Measurements from ENCODE around the gene TSTD1. TPM values are rescaled to one million over a fixed set of nuclear protein-coding genes. Genes with fewer than 3 reads are reported as not detected.

The TSTD1 gene
- total RNA-seq, 1 donor from 2014 or later, result 13.4 TPM

- Histone ChIP-seq H3K27ac (replicated peaks) (no peak overlapping the region), H3K4me3 (no peak overlapping the region), H3K36me3 (no peaks in the 10 kb centered on the region), H3K4me1 (no peaks in the 10 kb centered on the region), H3K9me3 (replicated peaks) (no peaks in the 10 kb centered on the region), H3K27me3 (ENCODE audit: low read depth) (no peaks in the 10 kb centered on the region)
- intact Hi-C loops (cut with micrococcal nuclease), result no loop called here
- DNase-seq, result no peak
- no peak for TF ChIP-seq CTCF (IDR thresholded peaks at IDR 0.05; ENCODE audit: borderline replicate concordance)
Observed at GRCh38 chr1:161007369-161007768, 31.4 kb downstream of the TSTD1 start.

GRCh38 chr1:161006563-161006962, 32.2 kb downstream of the TSTD1 start:
- Histone ChIP-seq H3K27me3 (ENCODE audit: low read depth) (no peaks in the 10 kb centered on the region), H3K27ac (replicated peaks) (no peak overlapping the region), H3K4me1 (peaks cover 4% of the 10 kb centered on the region), H3K9me3 (replicated peaks) (no peaks in the 10 kb centered on the region), H3K36me3 (no peaks in the 10 kb centered on the region), H3K4me3 (no peak overlapping the region)
- DNase-seq, result no peak
- TF ChIP-seq CTCF (IDR thresholded peaks at IDR 0.05; ENCODE audit: borderline replicate concordance), result no peak
- intact Hi-C loops (cut with micrococcal nuclease), result no loop called here

- no peak for DNase-seq
- intact Hi-C loops (cut with micrococcal nuclease), result no loop called here
- Histone ChIP-seq H3K4me3 (no peak overlapping the region), H3K36me3 (peaks cover 17% of the 10 kb centered on the region), H3K9me3 (replicated peaks) (no peaks in the 10 kb centered on the region), H3K27ac (replicated peaks) (no peak overlapping the region), H3K4me1 (peaks cover 17% of the 10 kb centered on the region), H3K27me3 (ENCODE audit: low read depth) (no peaks in the 10 kb centered on the region)
- no peak for TF ChIP-seq CTCF (IDR thresholded peaks at IDR 0.05; ENCODE audit: borderline replicate concordance)
Observed at GRCh38 chr1:161001525-161001924, 37.2 kb downstream of the TSTD1 start.

- DNase-seq, result no peak
- intact Hi-C loops (cut with micrococcal nuclease), result no loop called here
- H3K4me1 ChIP-seq, result peaks cover 17% of the 10 kb centered on the region
- TF ChIP-seq CTCF (IDR thresholded peaks at IDR 0.05; ENCODE audit: borderline replicate concordance), result no peak
- H3K36me3 ChIP-seq, result peaks cover 17% of the 10 kb centered on the region
- no peak overlapping the region for H3K4me3 ChIP-seq
- no peaks in the 10 kb centered on the region for H3K27me3 ChIP-seq (ENCODE audit: low read depth)
- no peaks in the 10 kb centered on the region for H3K9me3 ChIP-seq (replicated peaks)
- no peak overlapping the region for H3K27ac ChIP-seq (replicated peaks)
Observed at GRCh38 chr1:161000736-161001480, 37.9 kb downstream of the TSTD1 start.

GRCh38 chr1:160999376-160999775, 39.4 kb downstream of the TSTD1 start:
- DNase-seq, result no peak
- no peaks in the 10 kb centered on the region for H3K9me3 ChIP-seq (replicated peaks)
- intact Hi-C loops (cut with micrococcal nuclease), result loop anchor here (5.0 to 10.0 kb wide), 2 partner anchors 55 to 98 kb away; partner anchors contain the start of gene KLHDC9
- H3K4me1 ChIP-seq, result peaks cover 17% of the 10 kb centered on the region
- H3K27me3 ChIP-seq (ENCODE audit: low read depth), result no peaks in the 10 kb centered on the region
- H3K36me3 ChIP-seq, result peaks cover 17% of the 10 kb centered on the region
- TF ChIP-seq CTCF (IDR thresholded peaks at IDR 0.05; ENCODE audit: borderline replicate concordance), result no peak
- no peak overlapping the region for H3K27ac ChIP-seq (replicated peaks)
- H3K4me3 ChIP-seq, result no peak overlapping the region

Data from left ventricle myocardium inferior (tissue), 1 donor.